ENCODE measurements around the gene USP54.
"Not testable (repeated sequence)": the region's sequence is repeated elsewhere in the genome, so short reads cannot be mapped to it uniquely, and the experiment has no call there.

The USP54 gene

GRCh38 chr10:73590881-73591799, at the start of gene USP54:
TSS of gene USP54 (minus strand) at chr10:73591342. CDS start at chr10:73575658, 15,684 bp downstream.
- Histone ChIP-seq H2AFZ (ENCODE audit: low read depth, low read length) (peak within 1 kb of the TSS; percentile 23), H3K4me3 (ENCODE audit: low read length) (peak within 1 kb of the TSS; percentile 29), H3K36me3 (ENCODE audit: insufficient read depth, low read length) (no peaks in the 10 kb centered on the region), H3K9me3 (ENCODE audit: low read length) (no peaks in the 10 kb centered on the region), H3K27me3 (ENCODE audit: insufficient read depth, low read length) (no peaks in the 10 kb centered on the region), H3K4me1 (ENCODE audit: insufficient read depth, low read length) (peaks cover 22% of the 10 kb centered on the region)

- no peaks in the 10 kb centered on the region for H3K9me3 ChIP-seq (ENCODE audit: low read length)
- no peak overlapping the region for H3K4me3 ChIP-seq (ENCODE audit: low read length)
- no peaks in the 10 kb centered on the region for H3K36me3 ChIP-seq (ENCODE audit: insufficient read depth, low read length)
- H3K4me1 ChIP-seq (ENCODE audit: insufficient read depth, low read length) = no peaks in the 10 kb centered on the region
- no peaks in the 10 kb centered on the region for H3K27me3 ChIP-seq (ENCODE audit: insufficient read depth, low read length)
- H2AFZ ChIP-seq (ENCODE audit: low read depth, low read length) = no peak overlapping the region
Measured at GRCh38 chr10:73639286-73639685, 48.1 kb upstream of the USP54 start.

- no peaks in the 10 kb centered on the region for H3K36me3 ChIP-seq (ENCODE audit: insufficient read depth, low read length)
- no peaks in the 10 kb centered on the region for H3K27me3 ChIP-seq (ENCODE audit: insufficient read depth, low read length)
- no peak overlapping the region for H3K4me3 ChIP-seq (ENCODE audit: low read length)
- H3K9me3 ChIP-seq (ENCODE audit: low read length) = no peaks in the 10 kb centered on the region
- no peaks in the 10 kb centered on the region for H3K4me1 ChIP-seq (ENCODE audit: insufficient read depth, low read length)
- H2AFZ ChIP-seq (ENCODE audit: low read depth, low read length) = no peak overlapping the region
Measured at GRCh38 chr10:73635781-73636180, 44.6 kb upstream of the USP54 start.

GRCh38 chr10:73634421-73634820, 43.3 kb upstream of the USP54 start:
- Histone ChIP-seq H2AFZ (ENCODE audit: low read depth, low read length) (no peak overlapping the region), H3K27me3 (ENCODE audit: insufficient read depth, low read length) (no peaks in the 10 kb centered on the region)

GRCh38 chr10:73629165-73629564, 38.0 kb upstream of the USP54 start:
- H3K36me3 ChIP-seq (ENCODE audit: insufficient read depth, low read length) = no peaks in the 10 kb centered on the region
- peaks cover 10% of the 10 kb centered on the region for H3K4me1 ChIP-seq (ENCODE audit: insufficient read depth, low read length)
- no peak overlapping the region for H2AFZ ChIP-seq (ENCODE audit: low read depth, low read length)
- no peaks in the 10 kb centered on the region for H3K9me3 ChIP-seq (ENCODE audit: low read length)
- H3K4me3 ChIP-seq (ENCODE audit: low read length) = no peak overlapping the region
- no peaks in the 10 kb centered on the region for H3K27me3 ChIP-seq (ENCODE audit: insufficient read depth, low read length)

More at GRCh38 chr10:73634421-73634820, 43.3 kb upstream of the USP54 start:
- Histone ChIP-seq H3K9me3 (ENCODE audit: low read length) (no peaks in the 10 kb centered on the region), H3K4me3 (ENCODE audit: low read length) (no peak overlapping the region), H3K36me3 (ENCODE audit: insufficient read depth, low read length) (no peaks in the 10 kb centered on the region), H3K4me1 (ENCODE audit: insufficient read depth, low read length) (no peaks in the 10 kb centered on the region)

GRCh38 chr10:73628405-73628804, 37.3 kb upstream of the USP54 start:
- Histone ChIP-seq H2AFZ (ENCODE audit: low read depth, low read length) (no peak overlapping the region), H3K27me3 (ENCODE audit: insufficient read depth, low read length) (no peaks in the 10 kb centered on the region), H3K4me1 (ENCODE audit: insufficient read depth, low read length) (peaks cover 10% of the 10 kb centered on the region), H3K36me3 (ENCODE audit: insufficient read depth, low read length) (no peaks in the 10 kb centered on the region), H3K9me3 (ENCODE audit: low read length) (no peaks in the 10 kb centered on the region), H3K4me3 (ENCODE audit: low read length) (no peak overlapping the region)

GRCh38 chr10:73627300-73627699, 36.2 kb upstream of the USP54 start:
- Histone ChIP-seq H3K4me3 (ENCODE audit: low read length) (no peak overlapping the region), H3K36me3 (ENCODE audit: insufficient read depth, low read length) (no peaks in the 10 kb centered on the region), H2AFZ (ENCODE audit: low read depth, low read length) (no peak overlapping the region), H3K4me1 (ENCODE audit: insufficient read depth, low read length) (peaks cover 10% of the 10 kb centered on the region), H3K9me3 (ENCODE audit: low read length) (no peaks in the 10 kb centered on the region), H3K27me3 (ENCODE audit: insufficient read depth, low read length) (no peaks in the 10 kb centered on the region)

GRCh38 chr10:73625884-73626752, 35.0 kb upstream of the USP54 start:
- Histone ChIP-seq H3K36me3 (ENCODE audit: insufficient read depth, low read length) (no peaks in the 10 kb centered on the region), H3K4me3 (ENCODE audit: low read length) (peak overlapping the region; percentile 79), H3K4me1 (ENCODE audit: insufficient read depth, low read length) (peaks cover 10% of the 10 kb centered on the region), H2AFZ (ENCODE audit: low read depth, low read length) (peak overlapping the region; percentile 97), H3K27me3 (ENCODE audit: insufficient read depth, low read length) (no peaks in the 10 kb centered on the region), H3K9me3 (ENCODE audit: low read length) (no peaks in the 10 kb centered on the region)

GRCh38 chr10:73625004-73625883, 34.1 kb upstream of the USP54 start:
- Histone ChIP-seq H2AFZ (ENCODE audit: low read depth, low read length) (peak overlapping the region; percentile 97), H3K4me3 (ENCODE audit: low read length) (peak overlapping the region; percentile 79), H3K27me3 (ENCODE audit: insufficient read depth, low read length) (no peaks in the 10 kb centered on the region), H3K4me1 (ENCODE audit: insufficient read depth, low read length) (peaks cover 10% of the 10 kb centered on the region), H3K36me3 (ENCODE audit: insufficient read depth, low read length) (no peaks in the 10 kb centered on the region), H3K9me3 (ENCODE audit: low read length) (no peaks in the 10 kb centered on the region)

GRCh38 chr10:73623056-73623455, 31.9 kb upstream of the USP54 start:
- H3K27me3 ChIP-seq (ENCODE audit: insufficient read depth, low read length) = no peaks in the 10 kb centered on the region
- no peak overlapping the region for H2AFZ ChIP-seq (ENCODE audit: low read depth, low read length)
- no peak overlapping the region for H3K4me3 ChIP-seq (ENCODE audit: low read length)
- H3K36me3 ChIP-seq (ENCODE audit: insufficient read depth, low read length) = peaks cover 2% of the 10 kb centered on the region
- H3K4me1 ChIP-seq (ENCODE audit: insufficient read depth, low read length) = peaks cover 10% of the 10 kb centered on the region
- H3K9me3 ChIP-seq (ENCODE audit: low read length) = no peaks in the 10 kb centered on the region

- not testable (repeated sequence) for H2AFZ ChIP-seq (ENCODE audit: low read depth, low read length); H3K4me3 ChIP-seq (ENCODE audit: low read length); H3K36me3 ChIP-seq (ENCODE audit: insufficient read depth, low read length); H3K9me3 ChIP-seq (ENCODE audit: low read length); H3K27me3 ChIP-seq (ENCODE audit: insufficient read depth, low read length); H3K4me1 ChIP-seq (ENCODE audit: insufficient read depth, low read length)
Measured at GRCh38 chr10:73620974-73621373, 29.8 kb upstream of the USP54 start.

- not testable (repeated sequence) for H3K4me1 ChIP-seq (ENCODE audit: insufficient read depth, low read length); H3K27me3 ChIP-seq (ENCODE audit: insufficient read depth, low read length); H3K36me3 ChIP-seq (ENCODE audit: insufficient read depth, low read length); H3K4me3 ChIP-seq (ENCODE audit: low read length); H2AFZ ChIP-seq (ENCODE audit: low read depth, low read length); H3K9me3 ChIP-seq (ENCODE audit: low read length)
Measured at GRCh38 chr10:73617143-73617542, 26.0 kb upstream of the USP54 start.

Measured in neuron (in vitro differentiated cells).